Measurements from ENCODE around the gene ABCA7. TPM values are rescaled to one million over a fixed set of nuclear protein-coding genes. Genes with fewer than 3 reads are reported as not detected.
A peak's percentile ranks its signal among the peaks of the same experiment; 100 is the strongest.

ABCA7 gene
- total RNA-seq, 3 donors from 2014 or later: 8.0 to 31.8 (median 26.5) TPM

- H3K4me1 ChIP-seq: no peaks in the 10 kb centered on the region
- no peak for TF ChIP-seq CTCF (IDR thresholded peaks at IDR 0.05)
- no peak for TF ChIP-seq POLR2A (IDR thresholded peaks at IDR 0.05)
- TF ChIP-seq POLR2AphosphoS5 (IDR thresholded peaks at IDR 0.05): no peak
- H3K27ac ChIP-seq: peak overlapping the region; percentile 23 to 60
- no peaks in the 10 kb centered on the region for H3K27me3 ChIP-seq
- H3K9me3 ChIP-seq: no peaks in the 10 kb centered on the region
- intact Hi-C loops (cut with DNase I; ENCODE audit: low total_unique reads): loop anchor here (5.0 kb wide), 1 partner anchor 816 kb away; no protein-coding TSS in a partner anchor
- peak overlapping the region in 2 of 3 donors; percentile 51 to 67 for H3K4me3 ChIP-seq
- H3K36me3 ChIP-seq: no peaks in the 10 kb centered on the region
- DNase-seq (ENCODE audit: low spot score in 2 of 2): no peak
Observed at GRCh38 chr19:1081301-1082164, 41.6 kb downstream of the ABCA7 start.

GRCh38 chr19:1082165-1082927 lies 42.4 kb downstream of the ABCA7 start:
- H3K4me1 ChIP-seq: no peaks in the 10 kb centered on the region
- intact Hi-C loops (cut with DNase I; ENCODE audit: low total_unique reads): loop anchor here (5.0 kb wide), 1 partner anchor 815 kb away; no protein-coding TSS in a partner anchor
- DNase-seq (ENCODE audit: low spot score in 2 of 2): peak; percentile 91 to 93
- H3K9me3 ChIP-seq: no peaks in the 10 kb centered on the region
- peak overlapping the region in 2 of 3 donors; percentile 51 to 67 for H3K4me3 ChIP-seq
- H3K27ac ChIP-seq: peak overlapping the region; percentile 23 to 45
- no peaks in the 10 kb centered on the region for H3K36me3 ChIP-seq
- no peaks in the 10 kb centered on the region for H3K27me3 ChIP-seq
- TF ChIP-seq POLR2AphosphoS5 (IDR thresholded peaks at IDR 0.05) (peak in 1 of 3 donors; percentile 39), CTCF (IDR thresholded peaks at IDR 0.05) (no peak)

GRCh38 chr19:1082928-1083816 lies 43.3 kb downstream of the ABCA7 start:
- Histone ChIP-seq H3K9me3 (no peaks in the 10 kb centered on the region), H3K36me3 (no peaks in the 10 kb centered on the region), H3K27me3 (no peaks in the 10 kb centered on the region), H3K4me3 (peak overlapping the region in 2 of 3 donors; percentile 51 to 67), H3K4me1 (no peaks in the 10 kb centered on the region), H3K27ac (peak overlapping the region; percentile 23 to 45)
- TF ChIP-seq POLR2AphosphoS5 (IDR thresholded peaks at IDR 0.05) (no peak), POLR2A (IDR thresholded peaks at IDR 0.05) (no peak), CTCF (IDR thresholded peaks at IDR 0.05) (no peak)
- no peak for DNase-seq (ENCODE audit: low spot score in 2 of 2)
- intact Hi-C loops (cut with DNase I; ENCODE audit: low total_unique reads): loop anchor here (5.0 kb wide), 1 partner anchor 814 kb away; no protein-coding TSS in a partner anchor

- Histone ChIP-seq H3K27ac (no peak overlapping the region), H3K4me1 (no peaks in the 10 kb centered on the region), H3K9me3 (no peaks in the 10 kb centered on the region), H3K27me3 (no peaks in the 10 kb centered on the region), H3K4me3 (no peak overlapping the region), H3K36me3 (no peaks in the 10 kb centered on the region)
- no peak for DNase-seq (ENCODE audit: low spot score in 2 of 2)
- intact Hi-C loops (cut with DNase I; ENCODE audit: low total_unique reads): loop anchor here (5.0 kb wide), 1 partner anchor 813 kb away; no protein-coding TSS in a partner anchor
- TF ChIP-seq POLR2A (IDR thresholded peaks at IDR 0.05) (no peak), POLR2AphosphoS5 (IDR thresholded peaks at IDR 0.05) (no peak), CTCF (IDR thresholded peaks at IDR 0.05) (no peak)
Observed at GRCh38 chr19:1084024-1084868, 44.3 kb downstream of the ABCA7 start.
